Inflammatory macrophage (primary cell): ENCODE measurements around the gene ADAMTS6.
"Not testable (repeated sequence)": the region's sequence is repeated elsewhere in the genome, so short reads cannot be mapped to it uniquely, and the experiment has no call there.

Source experiments
- DNase-seq, 2 donors: peaks; one replicate each; pipeline ENCODE4 v3.0.0-alpha.2; 2020 to 2022

Gene ADAMTS6

GRCh38 chr5:65359981-65360380 lies 121.7 kb downstream of the ADAMTS6 start:
- DNase-seq, result no peak

- no peak for DNase-seq
Observed at GRCh38 chr5:65359569-65359968, 122.2 kb downstream of the ADAMTS6 start.

DNA sequence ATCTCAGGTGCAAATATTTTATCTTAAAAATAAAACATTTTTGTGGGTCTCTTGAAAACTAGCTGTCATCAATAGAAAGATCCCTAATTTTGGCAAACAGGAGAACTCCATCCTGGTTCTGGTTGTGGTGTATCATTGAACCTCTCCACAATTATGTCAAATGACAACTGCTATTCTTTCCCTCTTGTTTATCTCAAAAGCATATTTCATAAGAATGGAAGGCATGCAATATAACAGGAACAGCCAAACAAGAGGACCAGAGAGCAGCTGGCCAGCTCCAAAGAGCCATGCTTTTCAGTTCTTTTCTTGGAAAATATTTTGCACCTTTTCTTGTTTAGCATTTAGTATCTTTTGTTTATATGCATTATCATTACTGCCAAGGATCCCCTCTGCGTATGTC lies 125.4 kb downstream of the ADAMTS6 start:
- no peak for DNase-seq

- no peak for DNase-seq
Observed at GRCh38 chr5:65355301-65355700, 126.4 kb downstream of the ADAMTS6 start.

- no peak for DNase-seq
Observed at GRCh38 chr5:65341835-65342234, 139.9 kb downstream of the ADAMTS6 start.

DNA sequence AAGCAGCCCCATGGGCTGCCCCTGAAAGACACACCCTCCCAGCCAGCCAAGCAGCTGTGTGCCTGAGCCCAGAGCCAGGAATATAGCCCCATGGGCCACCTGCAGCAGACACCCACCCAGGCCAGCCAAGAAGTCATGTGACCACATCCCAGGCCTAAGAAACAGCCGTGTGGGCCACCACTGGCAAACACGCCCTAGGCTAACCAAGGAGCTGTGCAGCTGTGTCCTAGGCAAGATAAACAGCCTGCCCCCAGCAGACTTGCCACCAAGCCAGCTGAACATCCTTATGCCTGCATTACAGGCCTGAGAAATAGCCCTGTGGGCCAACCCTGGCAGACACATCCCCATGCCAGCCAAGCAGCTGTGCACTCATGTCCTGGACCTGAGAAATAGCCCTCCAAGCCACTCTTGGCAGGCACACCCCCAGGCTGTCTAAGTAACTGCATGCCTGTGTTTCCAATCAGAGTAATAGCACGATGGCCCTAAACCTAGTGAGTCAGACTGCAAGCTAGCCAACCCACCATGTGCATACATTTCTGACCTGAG lies 143.0 kb downstream of the ADAMTS6 start:
- DNase-seq, result no peak

GRCh38 chr5:65334077-65334476 lies 147.6 kb downstream of the ADAMTS6 start:
- DNase-seq, result no peak

DNA sequence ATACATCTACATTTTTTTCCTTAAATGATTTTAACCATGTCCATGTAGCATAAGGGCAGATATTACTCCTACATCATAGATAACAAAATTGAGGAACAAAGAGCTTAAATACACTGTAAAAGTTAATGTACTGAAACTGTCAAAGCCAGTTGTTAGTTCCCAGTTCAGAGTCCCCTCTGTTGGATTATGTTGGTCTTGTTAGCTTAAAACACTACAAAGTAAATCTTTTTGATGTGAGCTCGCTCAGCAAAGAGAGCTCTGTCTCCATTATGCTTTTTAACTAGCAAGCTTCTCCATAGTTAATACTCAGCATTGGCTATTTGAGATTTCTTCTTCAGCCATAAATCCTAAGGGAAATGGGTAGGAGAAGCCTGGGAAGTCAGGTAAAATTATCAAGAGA lies 149.1 kb downstream of the ADAMTS6 start:
- no peak for DNase-seq

- no peak for DNase-seq
Observed at GRCh38 chr5:65329266-65329665, 152.5 kb downstream of the ADAMTS6 start.

GRCh38 chr5:65327582-65327981 lies 154.1 kb downstream of the ADAMTS6 start:
- no peak for DNase-seq

- no peak for DNase-seq
Observed at GRCh38 chr5:65326922-65327321, 154.8 kb downstream of the ADAMTS6 start.

GRCh38 chr5:65324226-65324625 lies 157.5 kb downstream of the ADAMTS6 start:
- no peak for DNase-seq

- DNase-seq, result not testable (repeated sequence)
Observed at GRCh38 chr5:65320704-65321103, 161.0 kb downstream of the ADAMTS6 start.

DNA sequence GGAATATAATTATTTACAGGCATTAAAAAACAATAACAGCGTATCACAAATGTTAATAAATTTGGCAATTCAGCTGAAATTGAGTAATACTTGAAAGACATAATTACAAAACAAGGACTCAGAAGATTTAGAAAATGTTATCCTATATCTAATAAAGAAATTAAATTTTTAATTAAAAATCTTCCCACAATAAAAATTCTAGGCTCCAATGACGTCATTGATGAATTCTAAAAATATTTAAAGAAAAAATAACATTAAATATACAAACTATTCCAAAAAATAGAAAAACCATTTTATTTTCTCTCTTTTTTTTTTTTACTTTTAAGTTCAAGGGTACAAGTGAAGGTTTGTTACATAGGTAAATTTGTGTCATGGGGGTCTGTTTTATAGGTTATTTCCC lies 161.5 kb downstream of the ADAMTS6 start:
- no peak for DNase-seq

GRCh38 chr5:65307931-65308330 lies 173.8 kb downstream of the ADAMTS6 start:
- no peak for DNase-seq

DNA sequence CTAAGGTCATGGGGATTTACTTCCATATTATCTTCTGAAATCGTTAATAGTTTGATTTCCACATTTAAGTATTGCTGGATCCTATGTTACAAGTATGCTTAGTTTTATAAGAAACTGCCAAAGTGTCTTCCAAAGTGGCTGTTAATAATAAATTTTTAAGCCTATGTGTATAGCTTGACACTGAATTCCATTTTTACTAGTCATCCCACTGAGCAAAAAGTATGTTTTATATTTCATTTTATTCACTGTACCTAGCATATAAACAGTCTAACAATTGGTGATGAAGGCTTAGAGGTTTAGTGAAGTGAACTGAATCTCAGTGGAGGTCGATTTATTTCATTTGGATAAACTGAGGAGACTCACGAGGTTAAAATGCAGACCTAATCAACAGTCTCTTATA lies 174.6 kb downstream of the ADAMTS6 start:
- DNase-seq, result no peak

GRCh38 chr5:65305913-65306312 lies 175.8 kb downstream of the ADAMTS6 start:
- no peak for DNase-seq

GRCh38 chr5:65299861-65300260 lies 181.9 kb downstream of the ADAMTS6 start:
- DNase-seq, result no peak

DNA sequence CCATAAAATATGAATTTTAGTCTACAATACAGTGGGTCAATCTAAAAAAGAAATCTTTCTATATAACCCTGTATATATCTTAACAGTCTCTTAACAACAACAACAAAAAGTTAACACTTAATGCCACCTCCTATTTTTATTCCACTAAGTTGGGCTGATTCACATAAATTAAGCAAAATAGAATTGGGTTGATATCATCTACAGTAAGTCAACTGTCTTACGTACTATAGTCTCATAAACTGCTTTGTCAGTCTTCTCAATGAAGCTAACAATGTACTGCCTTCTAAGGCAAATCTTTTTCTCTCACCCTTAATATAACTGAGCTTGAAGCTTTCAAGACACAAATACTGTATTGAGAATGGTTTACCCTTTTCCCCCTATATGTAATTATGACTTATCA lies 185.7 kb downstream of the ADAMTS6 start:
- no peak for DNase-seq

- no peak for DNase-seq
Observed at GRCh38 chr5:65292196-65292595, 189.5 kb downstream of the ADAMTS6 start.

- peak; percentile 30 to 49 for DNase-seq
Observed at GRCh38 chr5:65290677-65291076, 191.0 kb downstream of the ADAMTS6 start.

GRCh38 chr5:65288657-65289056 lies 193.1 kb downstream of the ADAMTS6 start:
- DNase-seq, result no peak

DNA sequence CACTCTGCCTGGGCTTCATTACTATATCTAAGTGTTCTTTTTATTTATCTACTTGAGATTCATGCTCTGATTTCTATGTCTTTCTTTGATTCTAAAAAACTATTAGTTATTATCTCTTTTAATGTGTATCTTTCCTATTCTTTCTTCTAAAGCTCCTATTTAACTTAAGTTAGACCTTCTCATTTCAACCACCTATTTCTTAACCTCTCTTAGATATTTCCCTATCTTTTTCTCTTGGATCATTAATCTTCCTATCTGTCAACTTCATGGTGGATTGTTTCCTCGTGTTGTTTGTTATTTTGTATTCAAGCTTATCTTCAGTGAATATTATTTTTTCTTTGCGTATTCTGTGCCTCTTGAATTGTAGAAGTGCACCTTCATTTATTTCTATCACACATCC lies 202.1 kb downstream of the ADAMTS6 start:
- no peak for DNase-seq

- no peak for DNase-seq
Observed at GRCh38 chr5:65276178-65276890, 205.4 kb downstream of the ADAMTS6 start.

DNA sequence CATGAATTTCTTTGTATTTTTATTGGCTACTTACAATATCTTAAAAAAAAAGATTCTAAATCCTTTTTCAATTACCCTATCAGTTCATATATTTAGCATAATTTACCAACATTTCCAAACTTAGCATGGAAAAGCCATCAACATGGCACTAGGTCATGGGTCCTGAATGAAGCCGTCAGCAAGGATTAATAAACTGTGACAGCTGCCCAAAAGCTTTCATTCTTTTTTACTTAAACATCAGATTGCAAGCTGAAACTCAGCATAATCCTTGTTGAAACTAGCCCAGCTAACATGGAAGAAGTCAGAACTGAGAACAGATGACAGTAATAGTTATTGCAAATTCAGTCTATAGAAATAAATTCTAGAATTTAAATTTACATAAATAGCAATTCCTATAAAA lies 209.8 kb downstream of the ADAMTS6 start:
- no peak for DNase-seq
